GM19240 (cell line): Measurements from ENCODE around the gene APOE.

Source experiments
- DNase-seq: peaks from one replicate; pipeline ENCODE4 v3.0.0; 2011; ENCODE audit warnings: low spot score; ENCODE audit not compliant: insufficient read length

The APOE gene

DNA sequence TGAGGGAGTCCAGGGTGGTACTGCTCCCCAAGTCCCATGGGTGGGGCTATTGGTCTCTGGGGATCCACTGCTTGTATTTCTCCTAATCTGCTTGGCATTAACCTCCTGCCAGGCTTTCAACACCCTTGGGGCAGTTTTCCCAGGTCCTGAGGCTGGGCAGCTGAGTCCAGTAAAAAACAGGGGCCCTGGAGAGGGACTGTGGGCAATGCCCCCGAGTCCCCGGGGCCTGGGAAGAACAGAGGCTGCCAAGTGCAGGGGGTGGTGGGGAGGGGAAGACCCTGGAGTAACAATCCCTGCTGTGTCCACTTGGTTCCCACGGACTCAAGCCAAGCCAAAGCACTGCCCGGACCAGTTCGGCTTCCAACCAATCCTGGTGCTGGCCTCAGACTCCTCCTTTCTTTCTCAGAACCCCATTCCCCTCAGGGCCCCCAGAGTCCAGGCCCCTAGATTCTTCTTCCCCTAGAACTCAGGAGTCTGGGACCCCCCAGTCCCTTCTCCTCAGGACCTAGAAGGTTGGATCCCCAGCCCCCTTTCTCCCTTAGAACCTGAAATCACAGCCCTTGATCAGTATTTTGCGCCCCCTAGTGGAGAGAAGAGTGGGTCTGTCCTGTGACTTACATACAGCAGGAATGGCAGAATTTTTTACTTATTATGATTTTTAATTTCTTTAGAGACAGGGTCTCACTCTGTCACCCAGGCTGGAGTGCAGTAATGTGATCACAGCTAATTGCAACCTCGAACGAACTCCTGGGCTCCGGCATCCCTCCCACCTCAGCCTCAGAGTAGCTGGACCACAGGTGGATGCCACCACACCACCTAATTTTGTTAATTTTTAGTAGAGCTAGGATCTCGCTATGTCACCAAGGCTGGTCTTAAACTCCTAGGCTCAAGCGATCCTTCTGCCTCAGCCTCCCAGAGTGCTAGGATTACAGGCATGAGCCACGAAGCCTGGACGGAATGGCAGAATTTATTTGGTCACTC, 45.9 kb downstream of the APOE start:
- DNase-seq = peak; percentile 56

DNA sequence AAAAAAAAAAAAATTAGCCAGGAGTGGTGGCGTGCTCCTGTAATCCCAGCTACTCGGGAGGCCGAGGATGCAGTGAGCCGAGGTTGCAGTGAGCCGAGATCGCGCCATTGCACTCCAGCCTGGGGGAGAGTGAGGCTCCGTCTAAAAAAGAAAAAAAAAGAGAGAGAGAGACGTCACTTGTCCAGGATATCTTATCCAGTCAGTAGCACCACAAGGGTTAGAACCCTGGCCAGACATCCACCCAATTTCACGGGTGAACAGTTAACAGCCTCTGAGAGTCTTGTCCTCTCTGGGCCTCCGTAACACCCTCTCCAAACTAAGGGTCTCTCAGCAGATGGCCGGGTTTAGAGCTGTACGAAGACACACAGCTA, 48.7 kb downstream of the APOE start:
- no peak for DNase-seq

DNA sequence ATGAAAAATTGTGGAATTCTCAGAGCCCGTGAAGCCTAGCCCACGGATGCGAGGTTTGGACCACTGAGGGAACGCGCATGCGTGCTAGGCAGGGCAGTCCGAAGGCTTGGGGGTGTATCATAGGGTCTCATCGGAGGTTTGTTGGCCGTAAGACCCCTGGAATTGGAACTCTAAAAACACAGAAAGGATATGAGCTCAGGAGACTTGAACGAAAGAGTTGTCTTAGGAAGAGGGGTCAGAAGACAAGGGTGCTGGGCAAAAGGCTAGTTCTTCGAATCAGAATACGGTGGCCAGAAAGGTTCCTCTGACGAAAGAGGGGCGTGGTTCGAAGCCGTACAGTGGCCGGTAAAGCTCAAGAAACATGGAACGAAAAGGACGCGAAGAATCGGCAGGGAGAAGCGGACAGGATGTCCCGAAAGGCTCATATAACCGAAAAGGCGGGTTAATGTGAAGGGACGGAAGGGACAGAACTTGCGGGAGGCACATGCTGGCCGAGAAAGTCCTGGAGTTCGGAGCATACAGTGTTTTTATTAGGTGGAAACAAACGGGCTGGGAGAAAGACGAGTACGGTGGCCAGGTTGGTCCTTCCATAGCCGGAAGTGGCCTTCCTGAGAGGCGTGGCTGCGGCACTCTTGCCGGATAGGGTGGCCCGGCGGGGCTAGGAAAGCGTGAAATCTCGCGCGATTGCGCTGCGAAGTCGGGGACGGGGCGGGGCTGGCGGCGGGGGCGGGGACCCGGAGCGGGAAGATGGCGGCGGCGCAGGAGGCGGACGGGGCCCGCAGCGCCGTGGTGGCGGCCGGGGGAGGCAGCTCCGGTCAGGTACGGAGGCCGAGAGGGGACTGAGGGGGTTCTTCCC, 49.3 kb downstream of the APOE start, which contains the start of gene CLPTM1:
CLPTM1 (plus strand) TSS at position 732 of the 856 bp plus-strand sequence; CDS start at position 748, 16 bp downstream.
- peak; percentile 94 for DNase-seq

DNA sequence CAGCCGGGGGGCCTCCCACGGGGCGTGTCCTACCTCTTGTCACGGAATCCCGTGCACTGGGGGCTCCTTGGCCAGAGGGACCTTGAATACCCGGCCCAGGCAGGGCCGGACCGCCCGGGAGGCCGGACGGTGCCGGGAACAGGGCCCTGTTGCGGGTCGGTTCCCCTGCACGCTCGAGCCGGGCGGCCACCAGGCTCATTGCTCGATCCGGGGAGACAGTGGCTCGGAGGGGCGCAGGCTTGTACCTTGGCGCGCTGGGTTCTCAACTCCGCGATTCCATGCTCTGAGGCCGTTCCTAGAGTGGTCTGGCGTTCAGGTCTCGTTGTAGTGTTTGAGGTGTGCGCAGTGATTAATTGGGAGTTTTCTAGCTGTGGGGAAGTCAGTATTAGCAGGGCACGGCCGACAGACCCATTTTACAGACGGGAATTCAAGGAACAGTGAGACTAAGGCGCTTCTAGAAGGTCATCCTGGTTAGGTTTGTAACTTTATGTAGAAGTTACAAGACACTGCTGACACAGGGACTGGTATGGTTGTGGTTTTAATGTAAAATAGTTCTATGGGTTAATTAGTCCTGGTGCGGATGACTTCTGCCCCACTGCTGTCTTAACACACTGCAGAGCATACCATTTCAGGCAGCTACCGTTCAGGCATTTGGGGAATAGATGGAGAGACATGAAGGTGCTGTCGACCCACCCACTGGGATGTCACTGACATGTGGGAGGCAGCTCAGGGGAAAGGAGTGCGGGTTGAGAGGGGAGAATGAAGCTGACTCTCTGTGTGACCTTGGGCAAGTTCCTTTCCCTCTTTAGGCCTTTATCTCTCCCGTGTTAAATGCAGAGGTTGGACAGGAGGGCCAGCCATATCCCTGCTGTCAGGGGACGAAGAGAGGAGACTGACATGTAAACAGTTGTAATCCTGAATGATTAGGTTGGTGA, 50.2 kb downstream of the APOE start:
- DNase-seq = no peak

DNA sequence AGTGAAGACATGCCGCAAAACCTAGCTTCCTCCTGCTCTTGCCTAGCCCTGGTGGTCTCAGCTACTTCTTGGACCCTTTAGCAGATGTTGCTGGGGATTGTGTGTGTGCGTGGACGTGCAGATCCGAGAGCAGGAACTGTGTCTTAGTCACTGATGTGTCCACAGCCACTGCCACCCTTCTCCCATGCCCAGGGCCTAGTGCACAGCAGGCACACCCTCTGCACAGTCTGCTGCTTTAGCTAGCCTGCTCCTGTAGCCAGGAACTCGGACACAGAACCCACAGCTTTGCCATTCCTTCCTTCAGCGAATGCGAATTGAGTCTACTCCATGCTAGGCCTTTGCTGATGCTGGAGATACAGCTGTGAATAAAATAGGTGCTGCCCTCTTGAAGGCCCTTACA, 51.9 kb downstream of the APOE start:
- no peak for DNase-seq

DNA sequence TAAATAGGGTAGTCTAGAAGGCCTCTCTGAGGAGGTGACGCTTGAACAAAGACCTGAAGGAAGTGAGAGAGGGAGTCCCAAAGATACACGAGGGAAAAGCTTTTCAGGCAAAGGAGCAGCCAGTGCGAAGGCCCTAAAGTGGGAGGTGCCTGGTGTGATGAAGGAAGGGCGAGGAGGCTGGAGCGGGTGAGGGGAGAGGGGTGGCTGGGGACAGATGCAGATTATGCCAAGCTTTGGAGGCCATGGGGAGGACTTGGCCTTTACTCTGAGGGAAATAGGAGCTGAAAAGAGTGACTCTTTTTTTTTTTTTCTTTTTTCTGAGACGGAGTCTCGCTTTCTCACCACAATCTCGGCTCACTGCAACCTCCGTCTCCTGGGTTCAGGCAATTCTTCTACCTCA, 52.5 kb downstream of the APOE start:
- no peak for DNase-seq
